Erythroblast (primary cell): ENCODE data around the gene GRAMD1C.

Experiments
- GATA1 ChIP-seq: IDR thresholded peaks from 2 replicates; pipeline ENCODE4 v1.6.1; 2011; ENCODE audit warnings: low read depth, mild to moderate bottlenecking, control low read depth, low read length, moderate library complexity
- POLR2A ChIP-seq: IDR thresholded peaks from 2 replicates; pipeline ENCODE4 v1.6.1; 2011; ENCODE audit warnings: mild to moderate bottlenecking, low read length

DNA sequence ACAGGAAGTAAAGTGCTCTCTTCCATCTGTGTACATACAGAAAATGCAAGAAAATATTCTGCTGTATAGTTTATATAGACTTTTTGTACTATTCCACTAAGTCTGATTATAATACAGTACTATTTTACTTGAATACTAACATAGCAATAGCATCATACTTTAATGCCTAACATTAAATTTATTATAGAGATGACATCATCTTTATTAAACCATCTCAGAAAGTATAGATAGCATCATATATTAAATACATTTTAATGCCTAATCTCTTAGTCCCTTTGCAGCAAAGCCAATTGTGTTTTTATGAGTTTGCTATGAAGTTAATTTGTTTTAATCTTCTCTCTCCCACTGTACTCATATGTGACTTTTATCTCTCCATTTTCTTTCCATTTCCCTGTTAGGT lies 69.5 kb downstream of the GRAMD1C start:
- no peak for TF ChIP-seq POLR2A
- TF ChIP-seq GATA1, result no peak
